IMR-90 (cell line): ENCODE measurements around the gene RNF11. TPM values are rescaled to one million over a fixed set of nuclear protein-coding genes. Genes with fewer than 3 reads are reported as not detected.

Experiments used
- ATAC-seq: fragments of 200-7000 bp; cut with Tn5 transposase; 2 replicates; pipeline ENCODE4 v1.9.1; 2020; ENCODE audit warnings: low read depth, mild to moderate bottlenecking, moderate library complexity
- BruUV-seq: library from RNA; stranded (reverse); fragments of 400-500 nt; replicated peaks from 2 replicates; lab custom pipeline; 2021; lab: Mats Ljungman, UMichigan
- CTCF ChIA-PET: fragments of 300-600 bp; formaldehyde crosslinking; extraction: SDS; loops from one replicate; lab custom pipeline; 2021; ENCODE audit warnings: antibody characterized with exemption; lab: Yijun Ruan, JAX
- POLR2A ChIA-PET: fragments of 300-600 bp; sonication (Branson Sonifier 250); formaldehyde crosslinking; loops from one replicate; lab custom pipeline; 2022; ENCODE audit warnings: antibody characterized with exemption; ENCODE audit not compliant: unreplicated experiment; lab: Charles Lee
- DNase-seq: peaks from one replicate; pipeline ENCODE4 v3.0.0; 2013
- H2AFZ ChIP-seq: replicated peaks from 2 replicates; pipeline ENCODE3; 2013; ENCODE audit warnings: low read length, mild to moderate bottlenecking; ENCODE audit not compliant: poor library complexity
- H2AK5ac ChIP-seq: 2 replicates; pipeline ENCODE4 v1.6.1; 2013; ENCODE audit warnings: low read depth, low read length, inconsistent platforms
- H2AK9ac ChIP-seq: replicated peaks from 2 replicates; pipeline ENCODE3; 2013; ENCODE audit warnings: mild to moderate bottlenecking, low read depth, low read length, moderate library complexity; ENCODE audit not compliant: poor library complexity
- H2BK120ac ChIP-seq: 2 replicates; pipeline ENCODE4 v1.6.1; 2013; ENCODE audit warnings: low read depth, low read length, inconsistent platforms
- H2BK15ac ChIP-seq: 3 replicates; pipeline ENCODE4 v1.6.1; 2013; ENCODE audit warnings: low read depth, low read length, inconsistent platforms
- H2BK20ac ChIP-seq: 2 replicates; pipeline ENCODE4 v1.6.1; 2013; ENCODE audit warnings: low read depth, mild to moderate bottlenecking, inconsistent platforms, low read length, moderate library complexity
- H2BK5ac ChIP-seq: 2 replicates; pipeline ENCODE4 v1.6.1; 2013; ENCODE audit warnings: mild to moderate bottlenecking, low read depth, low read length, inconsistent platforms; ENCODE audit not compliant: poor library complexity, severe bottlenecking
- H3K14ac ChIP-seq: replicated peaks from 2 replicates; pipeline ENCODE4 v1.6.1; 2013; ENCODE audit warnings: low read depth, low read length, inconsistent platforms
- H3K18ac ChIP-seq: 2 replicates; pipeline ENCODE4 v1.6.1; 2013; ENCODE audit warnings: low read depth, low read length, control low read depth
- H3K23ac ChIP-seq: 2 replicates; pipeline ENCODE4 v1.6.1; 2013; ENCODE audit warnings: low read depth, low read length, inconsistent platforms
- H3K27ac ChIP-seq: 2 replicates; pipeline ENCODE4 v1.5.1; 2013; ENCODE audit warnings: mild to moderate bottlenecking, control low read depth, low read length; ENCODE audit not compliant: insufficient read depth
- H3K27me3 ChIP-seq: 2 replicates; pipeline ENCODE4 v1.6.1; 2013; ENCODE audit warnings: low read length; ENCODE audit not compliant: control insufficient read depth, insufficient read depth
- H3K36me3 ChIP-seq: 2 replicates; pipeline ENCODE4 v1.6.1; 2013; ENCODE audit warnings: low read length, mixed read lengths; ENCODE audit not compliant: control insufficient read depth, insufficient read depth
- H3K4ac ChIP-seq: 2 replicates; pipeline ENCODE4 v1.6.1; 2013; ENCODE audit warnings: low read depth, low read length, inconsistent platforms
- H3K4me1 ChIP-seq: 2 replicates; pipeline ENCODE4 v1.6.1; 2013; ENCODE audit warnings: low read length, mixed read lengths; ENCODE audit not compliant: control insufficient read depth, insufficient read depth
- H3K4me2 ChIP-seq: 2 replicates; pipeline ENCODE4 v1.6.1; 2013; ENCODE audit warnings: low read depth, mild to moderate bottlenecking, control low read depth, low read length, moderate library complexity
- H3K4me3 ChIP-seq: 2 replicates; pipeline ENCODE4 v1.5.1; 2013; ENCODE audit warnings: low read depth, mild to moderate bottlenecking, control low read depth, low read length, moderate library complexity; ENCODE audit not compliant: insufficient read depth
- H3K56ac ChIP-seq: 2 replicates; pipeline ENCODE4 v1.6.1; 2013; ENCODE audit warnings: low read length, inconsistent platforms; ENCODE audit not compliant: insufficient read depth; ENCODE audit errors: extremely low read depth
- H3K79me1 ChIP-seq, 2 experiments: 2 replicates each; pipeline ENCODE4 v1.6.1; 2013; ENCODE audit warnings: low read length in 2 of 2, inconsistent platforms in 1 of 2, low read depth in 1 of 2
- H3K9ac ChIP-seq: 2 replicates; pipeline ENCODE4 v1.6.1; 2013; ENCODE audit warnings: low read depth, low read length, control low read depth
- H3K9me1 ChIP-seq: 2 replicates; pipeline ENCODE4 v1.6.1; 2013; ENCODE audit warnings: low read length, inconsistent platforms; ENCODE audit not compliant: insufficient read depth
- H3K9me3 ChIP-seq: 2 replicates; pipeline ENCODE4 v1.6.1; 2013; ENCODE audit warnings: low read length; ENCODE audit not compliant: control insufficient read depth, insufficient read depth
- H4K20me1 ChIP-seq: 2 replicates; pipeline ENCODE4 v1.6.1; 2013; ENCODE audit warnings: low read length, inconsistent platforms; ENCODE audit not compliant: insufficient read depth
- H4K5ac ChIP-seq: 2 replicates; pipeline ENCODE4 v1.6.1; 2013; ENCODE audit warnings: mild to moderate bottlenecking, low read depth, low read length, control low read depth
- H4K8ac ChIP-seq, 2 experiments: 2 replicates each; pipeline ENCODE4 v1.6.1; 2013; ENCODE audit warnings: low read depth in 2 of 2, low read length in 2 of 2, control low read depth in 1 of 2, inconsistent platforms in 1 of 2
- H4K91ac ChIP-seq: 2 replicates; pipeline ENCODE4 v1.6.1; 2013; ENCODE audit warnings: low read depth, low read length, inconsistent platforms; ENCODE audit not compliant: insufficient read depth
- CEBPB ChIP-seq: IDR thresholded peaks from 2 replicates; pipeline ENCODE4 v1.6.1; 2012; ENCODE audit warnings: low read depth, low read length, improper control_type of control experiment
- CTCF ChIP-seq: conservative IDR thresholded peaks from 2 replicates; pipeline ENCODE4 v1.5.1; 2012; ENCODE audit warnings: mild to moderate bottlenecking, low read depth, low read length, improper control_type of control experiment
- dilution Hi-C: fragments of 300-500 bp; cut with HindIII; formaldehyde crosslinking; loops from one replicate; pipeline ENCODE4 v1.14.3; 2018; ENCODE audit warnings: low sequenced_read_pairs; ENCODE audit not compliant: unreplicated experiment
- in situ Hi-C: fragments of 300-500 bp; cut with MboI; formaldehyde crosslinking; loops from 3 replicates; pipeline ENCODE4 v1.14.3; 2019; ENCODE audit warnings: low sequenced_read_pairs, inconsistent platforms, mixed read lengths
- intact Hi-C: fragments of 100-400 bp; cut with micrococcal nuclease; formaldehyde crosslinking; loops from 2 replicates; pipeline ENCODE4 v1.10.0; 2022
- polyA plus RNA-seq, 3 experiments: library from polyadenylated mRNA; depleted of rRNA; stranded (reverse); fragments of >200 nt; gene quantifications; 2 replicates each; pipeline ENCODE4 v1.2.3, GENCODE V29; 2012; ENCODE audit warnings: low replicate concordance in 1 of 3
- total RNA-seq: library from RNA; depleted of rRNA; stranded (reverse); fragments of >200 nt; gene quantifications from 2 replicates; pipeline ENCODE4 v1.2.3, GENCODE V29; 2012

The RNF11 gene
- total and polyA plus RNA-seq, 2 of the 4 experiments (the other 2 are of a cell fraction) = 63.3 to 64.1 TPM

DNA sequence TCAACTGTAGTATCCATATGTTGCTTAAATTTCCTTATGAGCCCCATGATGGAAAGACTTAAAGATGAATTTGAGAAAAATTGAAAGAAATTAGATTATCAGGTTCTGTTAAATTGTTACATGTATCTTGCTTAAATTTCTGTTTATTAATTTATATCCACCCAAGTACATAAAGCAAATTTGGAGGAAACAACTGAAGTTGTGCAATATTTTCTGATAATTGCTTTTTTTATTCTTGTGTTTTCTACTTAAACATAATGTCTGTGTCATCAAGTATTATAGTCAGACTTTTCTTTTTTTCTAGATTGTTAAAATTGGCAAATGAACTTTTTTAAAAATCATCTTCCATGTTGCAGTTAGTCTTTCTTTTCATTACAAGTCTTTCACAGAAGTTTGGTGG, 36.8 kb downstream of the RNF11 start:
- peaks cover 12% of the 10 kb centered on the region for H3K36me3 ChIP-seq
- no peak overlapping the region for H2BK15ac ChIP-seq
- H4K8ac ChIP-seq = no peak overlapping the region
- no peak overlapping the region for H3K9ac ChIP-seq
- H3K56ac ChIP-seq = no peak overlapping the region
- no peak overlapping the region for H3K18ac ChIP-seq
- H3K27ac ChIP-seq = no peak overlapping the region
- dilution Hi-C loops = no loop called here
- TF ChIP-seq CTCF (no peak), CEBPB (peak; percentile 49)
- H3K4ac ChIP-seq = no peak overlapping the region
- no peak overlapping the region for H3K14ac ChIP-seq
- H3K27me3 ChIP-seq = no peaks in the 10 kb centered on the region
- peaks cover 23 to 45% of the 10 kb centered on the region in 2 experiments for H3K79me1 ChIP-seq
- DNase-seq (no peak), ATAC-seq (no peak)
- H3K9me1 ChIP-seq = peaks cover 6% of the 10 kb centered on the region
- H2AK9ac ChIP-seq = no peak overlapping the region
- no peak overlapping the region for H4K5ac ChIP-seq
- peaks cover 3% of the 10 kb centered on the region; the same call in 1 of the 2 replicates for H3K4me1 ChIP-seq
- H4K20me1 ChIP-seq = peaks cover 7% of the 10 kb centered on the region
- in situ Hi-C loops = no loop called here
- no peak overlapping the region for H2AK5ac ChIP-seq
- no peak overlapping the region for H2AFZ ChIP-seq
- no peaks in the 10 kb centered on the region for H3K9me3 ChIP-seq
- H3K23ac ChIP-seq = no peak overlapping the region
- H3K4me3 ChIP-seq = no peak overlapping the region
- H2BK120ac ChIP-seq = no peak overlapping the region
- no TSS peak for BruUV-seq
- H3K4me2 ChIP-seq = no peak overlapping the region
- no peak overlapping the region for H4K91ac ChIP-seq
- no peak overlapping the region for H2BK5ac ChIP-seq
- intact Hi-C loops = no loop called here
- ChIA-PET POLR2A (no interaction called here), CTCF (no interaction called here)
- no peak overlapping the region for H2BK20ac ChIP-seq
